Breast epithelium (tissue), 4 donors: ENCODE results near the gene PRSS50. TPM values are rescaled to one million over a fixed set of nuclear protein-coding genes. Genes with fewer than 3 reads are reported as not detected.
A peak's percentile ranks its signal among the peaks of the same experiment; 100 is the strongest.

Source experiments
- DNase-seq, 2 donors: peaks; one replicate each; pipeline ENCODE4 v3.0.0-alpha.2; 2019; ENCODE audit warnings: low spot score in 2 of 2
- H3K27ac ChIP-seq, 2 donors: fragments of 200-600 bp; sonication (generic) in 1 of 2; one replicate each; pipeline ENCODE4 v1.5.1; 2016 to 2019; ENCODE audit warnings: mild to moderate bottlenecking in 1 of 2
- H3K27me3 ChIP-seq, 2 donors: fragments of 200-600 bp; sonication (generic) in 1 of 2; one replicate each; pipeline versions ENCODE4 v1.5.1 to v1.6.0; 2017 to 2019; ENCODE audit warnings: control low read depth in 1 of 2, mild to moderate bottlenecking in 1 of 2
- H3K36me3 ChIP-seq: fragments of 200-600 bp; one replicate; pipeline ENCODE4 v1.5.1; 2019
- H3K4me1 ChIP-seq, 2 donors: fragments of 200-600 bp; sonication (generic); one replicate each; pipeline ENCODE4 v1.5.1; 2016 to 2019; ENCODE audit warnings: control low read depth in 1 of 2
- H3K4me3 ChIP-seq, 3 donors: fragments of 200-600 bp; sonication (generic); 1 replicate in 2 of 3; 2 replicates in 1 of 3; pipeline ENCODE4 v1.5.1; 2016 to 2019; ENCODE audit warnings: mild to moderate bottlenecking in 3 of 3, moderate library complexity in 2 of 3
- H3K9me3 ChIP-seq, 2 donors: fragments of 200-600 bp; sonication (generic) in 1 of 2; one replicate each; pipeline ENCODE4 v1.5.1; 2016 to 2019; ENCODE audit warnings: control low read depth in 1 of 2
- CTCF ChIP-seq, 3 donors: fragments of 450-650 bp; IDR thresholded peaks; one replicate each; pipeline ENCODE4 v1.5.1; 2016 to 2017; ENCODE audit warnings: antibody characterized with exemption in 3 of 3, mild to moderate bottlenecking in 3 of 3, moderate library complexity in 3 of 3
- POLR2A ChIP-seq: fragments of 450-650 bp; IDR thresholded peaks from one replicate; pipeline ENCODE4 v1.6.1; 2016; ENCODE audit warnings: antibody characterized with exemption, mild to moderate bottlenecking, moderate library complexity
- POLR2AphosphoS5 ChIP-seq, 3 donors: sonication (generic); formaldehyde crosslinking; IDR thresholded peaks; one replicate each; pipeline ENCODE4 v1.6.1; 2017; ENCODE audit warnings: antibody characterized with exemption in 3 of 3
- intact Hi-C: fragments of 100-400 bp; cut with DNase I; formaldehyde crosslinking; loops from one replicate; pipeline ENCODE4 v1.15.1; 2023; ENCODE audit warnings: low total_unique reads
- total RNA-seq, 3 donors: library from RNA; depleted of rRNA; stranded (reverse); fragments of >200 nt; gene quantifications; one replicate each; pipeline ENCODE4 v1.1.0, GENCODE V29; 2016

PRSS50 gene
- total RNA-seq, 3 donors from 2014 or later: 2.9 to 3.6 TPM; not detected in 1

- H3K4me1 ChIP-seq: no peaks in the 10 kb centered on the region
- no peaks in the 10 kb centered on the region for H3K27me3 ChIP-seq
- no peak overlapping the region for H3K27ac ChIP-seq
- DNase-seq: peak in 1 of 2 donors; percentile 45
- H3K4me3 ChIP-seq: no peak overlapping the region
- TF ChIP-seq POLR2AphosphoS5 (IDR thresholded peaks at IDR 0.05) (no peak), CTCF (IDR thresholded peaks at IDR 0.05) (no peak), POLR2A (no peak)
- H3K36me3 ChIP-seq: no peaks in the 10 kb centered on the region
- H3K9me3 ChIP-seq: no peaks in the 10 kb centered on the region
- intact Hi-C loops: no loop called here
Measured at GRCh38 chr3:46670891-46671427, 46.7 kb downstream of the PRSS50 start.

GRCh38 chr3:46670000-46670890 is 47.4 kb downstream of the PRSS50 start:
- Histone ChIP-seq H3K27me3 (no peaks in the 10 kb centered on the region), H3K27ac (no peak overlapping the region), H3K9me3 (no peaks in the 10 kb centered on the region), H3K4me3 (no peak overlapping the region), H3K36me3 (no peaks in the 10 kb centered on the region), H3K4me1 (no peaks in the 10 kb centered on the region)
- peak in 1 of 2 donors; percentile 7 for DNase-seq
- intact Hi-C loops: no loop called here
- TF ChIP-seq POLR2AphosphoS5 (IDR thresholded peaks at IDR 0.05) (no peak), CTCF (IDR thresholded peaks at IDR 0.05) (no peak), POLR2A (no peak)

DNA sequence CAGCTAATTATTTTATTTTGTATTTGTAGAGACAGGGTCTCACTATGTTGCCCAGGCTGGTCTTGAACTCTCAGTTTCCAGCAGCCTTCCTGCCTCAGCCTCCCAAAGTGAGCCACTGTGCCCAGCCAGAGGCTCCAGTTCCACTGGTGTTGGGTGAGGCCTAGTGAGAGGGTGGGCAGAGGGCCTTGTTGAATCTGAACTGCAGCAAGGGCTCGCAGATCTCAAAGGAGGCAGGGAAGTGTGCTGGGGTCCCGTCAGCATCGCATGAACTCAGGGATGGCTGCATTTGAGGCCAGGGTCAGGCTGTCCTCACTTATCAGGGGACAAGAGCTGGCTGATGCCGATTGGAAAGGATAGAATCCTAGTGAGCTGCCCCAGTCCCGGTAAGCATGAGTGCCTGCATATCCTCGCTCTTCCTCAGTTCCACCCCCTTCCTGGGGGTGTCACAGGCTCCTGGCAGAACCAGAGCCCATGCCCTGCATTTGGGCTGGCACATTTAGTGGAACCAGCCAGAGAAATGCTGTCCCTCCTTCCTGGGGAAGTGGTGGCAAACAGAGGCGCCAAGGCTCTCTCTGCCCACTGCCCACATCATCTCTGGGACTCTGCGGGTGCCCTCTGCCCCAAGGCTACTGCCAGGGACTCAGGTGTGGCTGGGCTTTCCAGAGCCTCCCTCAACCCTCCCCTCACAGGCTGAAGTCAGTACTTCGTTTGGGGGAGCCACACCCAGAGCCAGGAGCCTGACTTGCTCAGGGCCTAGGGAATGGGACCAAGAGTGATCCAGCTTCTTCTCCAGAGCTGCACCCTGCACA is 48.3 kb downstream of the PRSS50 start:
- no peak overlapping the region for H3K27ac ChIP-seq
- TF ChIP-seq POLR2A (no peak), CTCF (IDR thresholded peaks at IDR 0.05) (no peak), POLR2AphosphoS5 (IDR thresholded peaks at IDR 0.05) (no peak)
- intact Hi-C loops: no loop called here
- H3K4me1 ChIP-seq: no peaks in the 10 kb centered on the region
- H3K27me3 ChIP-seq: no peaks in the 10 kb centered on the region
- H3K4me3 ChIP-seq: no peak overlapping the region
- H3K9me3 ChIP-seq: no peaks in the 10 kb centered on the region
- peak in 1 of 2 donors; percentile 45 for DNase-seq
- no peaks in the 10 kb centered on the region for H3K36me3 ChIP-seq

DNA sequence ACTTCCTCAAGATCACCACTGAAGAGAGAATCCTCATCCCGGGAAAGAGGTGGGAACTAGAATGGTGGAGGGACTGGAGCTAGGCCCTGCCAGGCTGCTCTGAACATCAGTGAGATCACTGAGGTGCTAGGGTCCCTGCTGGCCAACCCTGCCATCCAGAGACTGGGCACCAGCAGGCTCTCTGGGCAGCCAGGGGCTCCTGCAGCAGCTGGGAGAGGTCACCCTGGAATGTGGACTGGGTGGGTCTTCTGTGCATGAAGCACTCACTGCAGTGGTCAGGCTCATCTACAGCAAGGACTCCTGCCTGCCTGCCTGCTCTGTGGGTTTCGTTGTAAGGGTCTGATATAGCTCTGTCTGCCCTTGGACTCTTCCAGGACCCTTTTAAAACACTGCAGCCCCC is 49.1 kb downstream of the PRSS50 start:
- Histone ChIP-seq H3K4me1 (no peaks in the 10 kb centered on the region), H3K27me3 (no peaks in the 10 kb centered on the region), H3K9me3 (no peaks in the 10 kb centered on the region), H3K4me3 (no peak overlapping the region), H3K36me3 (no peaks in the 10 kb centered on the region), H3K27ac (no peak overlapping the region)
- intact Hi-C loops: no loop called here
- DNase-seq: peak in 1 of 2 donors; percentile 34
- TF ChIP-seq CTCF (IDR thresholded peaks at IDR 0.05) (no peak), POLR2A (no peak), POLR2AphosphoS5 (IDR thresholded peaks at IDR 0.05) (no peak)
